CD1c-positive myeloid dendritic cell (primary cell): ENCODE results near the gene ACAD9.
"Not testable (repeated sequence)": the region's sequence is repeated elsewhere in the genome, so short reads cannot be mapped to it uniquely, and the experiment has no call there.

Experiments
- DNase-seq: peaks from one replicate; pipeline ENCODE4 v3.0.0-alpha.2; 2016; ENCODE audit errors: extremely low spot score

The ACAD9 gene

DNA sequence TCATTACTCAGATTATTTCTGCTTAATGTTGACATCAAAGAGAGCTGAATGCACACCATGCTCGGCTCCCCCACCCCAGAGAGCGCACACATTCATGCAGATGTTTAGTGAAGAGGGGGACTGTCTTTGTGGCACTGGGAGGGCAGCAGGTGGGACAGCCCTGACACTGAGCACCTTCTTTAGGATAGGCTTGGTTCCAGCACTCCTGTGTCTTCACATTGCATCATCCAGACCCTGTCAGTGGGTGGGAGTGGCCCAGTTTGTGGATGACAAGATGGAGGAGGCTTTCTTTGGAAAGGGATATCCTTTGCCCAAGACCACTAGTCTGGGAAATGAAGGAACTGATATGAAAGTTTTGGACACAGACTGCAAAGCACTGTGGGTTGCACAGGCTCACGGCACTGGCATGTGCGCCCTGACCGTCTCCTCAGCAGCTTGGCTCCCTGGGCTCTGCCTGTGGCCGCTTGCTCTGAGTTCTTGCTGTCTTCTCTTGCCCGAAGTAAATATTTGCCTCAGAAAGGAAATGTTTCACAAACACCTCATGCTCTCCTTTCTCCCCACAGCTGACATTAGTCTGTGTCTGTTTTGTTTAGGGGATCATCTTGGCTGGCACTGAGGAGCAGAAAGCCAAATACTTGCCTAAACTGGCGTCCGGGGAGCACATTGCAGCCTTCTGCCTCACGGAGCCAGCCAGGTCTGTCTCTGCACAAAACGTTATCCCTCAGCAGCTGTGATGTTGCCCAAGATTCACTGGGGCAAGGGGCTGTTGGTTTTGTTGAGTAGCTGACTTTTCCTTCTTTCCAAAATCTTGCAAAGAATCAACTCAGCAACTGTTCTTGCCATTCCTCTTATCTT is 16.6 kb downstream of the ACAD9 start:
- no peak for DNase-seq

- DNase-seq: no peak
Measured at GRCh38 chr3:128902426-128902825, 23.0 kb downstream of the ACAD9 start.

DNA sequence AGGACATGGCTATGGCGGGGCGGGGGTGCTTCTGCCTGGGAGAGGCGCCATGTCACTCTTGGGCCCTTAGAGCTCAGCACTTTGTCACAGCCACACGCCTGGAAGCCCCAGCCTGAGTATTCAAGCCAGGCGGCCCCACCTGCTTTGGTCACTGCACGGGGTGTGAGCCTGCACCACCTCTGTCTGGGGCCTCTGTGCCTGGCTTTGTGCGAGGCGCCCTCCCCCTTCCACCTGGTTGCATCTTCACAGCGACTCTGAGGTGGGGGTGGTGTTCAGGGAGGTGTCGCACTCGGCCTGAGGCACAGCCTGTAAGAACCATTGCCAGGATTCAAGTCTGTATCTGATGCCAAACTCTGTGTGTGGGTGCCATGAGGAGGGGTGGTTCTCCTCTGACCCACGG is 24.1 kb downstream of the ACAD9 start:
- no peak for DNase-seq

DNA sequence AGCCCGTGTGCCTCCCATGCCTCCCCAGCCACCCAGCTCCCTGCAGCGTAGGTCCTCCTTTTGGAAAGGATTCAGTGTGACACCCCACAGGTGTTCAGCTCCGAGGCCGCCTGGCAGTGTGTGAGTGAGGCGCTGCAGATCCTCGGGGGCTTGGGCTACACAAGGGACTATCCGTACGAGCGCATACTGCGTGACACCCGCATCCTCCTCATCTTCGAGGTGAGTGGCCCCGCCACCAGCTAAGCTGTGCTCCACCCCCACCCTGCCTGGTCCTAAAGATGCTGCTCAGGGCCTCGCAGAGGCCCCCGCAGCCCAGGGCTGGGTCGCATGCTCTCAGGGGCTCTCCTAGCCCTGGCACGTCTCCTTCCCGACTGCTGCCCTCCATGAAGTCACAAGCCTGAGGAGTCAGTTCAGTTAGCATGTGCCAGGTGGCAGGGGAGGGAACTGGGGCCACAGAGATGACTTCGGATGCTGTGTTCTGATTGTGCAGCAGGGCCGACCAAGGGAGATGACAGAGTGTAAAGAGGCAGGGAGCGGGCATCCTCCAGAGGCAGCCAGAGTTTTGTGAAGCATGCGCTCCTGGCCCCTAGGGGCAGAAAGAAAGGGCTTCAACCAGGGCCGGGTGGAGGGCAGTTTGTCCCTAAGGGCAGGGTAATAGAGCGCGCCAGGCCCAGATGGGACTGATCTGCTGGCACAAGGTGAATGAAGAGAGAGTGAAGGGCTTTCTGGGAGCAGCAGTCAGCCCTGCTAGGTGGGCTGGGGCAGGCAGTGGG is 26.8 kb downstream of the ACAD9 start:
- DNase-seq: no peak

- no peak for DNase-seq
Measured at GRCh38 chr3:128906804-128907525, 27.5 kb downstream of the ACAD9 start.

GRCh38 chr3:128907706-128908445 is 28.5 kb downstream of the ACAD9 start:
- no peak for DNase-seq

- no peak for DNase-seq
Measured at GRCh38 chr3:128908951-128909350, 29.5 kb downstream of the ACAD9 start.

DNA sequence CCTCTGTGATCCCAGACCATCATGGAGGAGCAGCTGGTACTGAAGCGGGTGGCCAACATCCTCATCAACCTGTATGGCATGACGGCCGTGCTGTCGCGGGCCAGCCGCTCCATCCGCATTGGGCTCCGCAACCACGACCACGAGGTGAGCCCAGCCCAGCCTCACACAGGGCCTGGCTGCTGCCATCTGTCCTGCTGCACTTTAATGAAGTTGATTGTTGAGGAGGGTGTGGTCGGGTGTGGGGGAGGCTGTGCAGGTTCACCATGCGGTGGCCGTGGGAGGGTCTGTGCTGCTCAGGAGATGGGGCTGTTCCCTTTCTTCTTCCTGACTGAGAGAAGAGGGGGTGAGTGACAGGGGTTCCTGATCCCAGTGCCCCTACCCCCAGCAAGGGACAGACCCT is 30.6 kb downstream of the ACAD9 start:
- no peak for DNase-seq

DNA sequence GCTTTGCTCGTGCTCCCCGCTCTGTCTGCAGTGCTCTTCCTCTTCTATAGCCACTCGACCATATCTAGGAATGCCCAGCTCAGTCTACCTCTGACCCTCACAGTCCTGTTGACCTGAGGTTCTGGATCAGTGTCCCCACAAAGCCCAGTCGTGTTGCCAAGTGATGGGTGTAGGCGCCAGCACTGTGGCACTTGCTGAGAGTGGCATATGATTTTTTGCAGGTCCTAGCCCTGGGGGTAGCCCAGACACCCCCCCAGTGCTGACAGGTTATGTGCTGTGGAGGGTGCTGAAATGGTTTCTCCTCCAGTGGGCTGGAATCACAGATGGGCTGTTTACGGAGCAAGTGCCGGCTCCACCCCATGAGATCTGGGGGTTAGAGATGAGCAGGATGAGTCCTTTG is 32.5 kb downstream of the ACAD9 start:
- DNase-seq: no peak

DNA sequence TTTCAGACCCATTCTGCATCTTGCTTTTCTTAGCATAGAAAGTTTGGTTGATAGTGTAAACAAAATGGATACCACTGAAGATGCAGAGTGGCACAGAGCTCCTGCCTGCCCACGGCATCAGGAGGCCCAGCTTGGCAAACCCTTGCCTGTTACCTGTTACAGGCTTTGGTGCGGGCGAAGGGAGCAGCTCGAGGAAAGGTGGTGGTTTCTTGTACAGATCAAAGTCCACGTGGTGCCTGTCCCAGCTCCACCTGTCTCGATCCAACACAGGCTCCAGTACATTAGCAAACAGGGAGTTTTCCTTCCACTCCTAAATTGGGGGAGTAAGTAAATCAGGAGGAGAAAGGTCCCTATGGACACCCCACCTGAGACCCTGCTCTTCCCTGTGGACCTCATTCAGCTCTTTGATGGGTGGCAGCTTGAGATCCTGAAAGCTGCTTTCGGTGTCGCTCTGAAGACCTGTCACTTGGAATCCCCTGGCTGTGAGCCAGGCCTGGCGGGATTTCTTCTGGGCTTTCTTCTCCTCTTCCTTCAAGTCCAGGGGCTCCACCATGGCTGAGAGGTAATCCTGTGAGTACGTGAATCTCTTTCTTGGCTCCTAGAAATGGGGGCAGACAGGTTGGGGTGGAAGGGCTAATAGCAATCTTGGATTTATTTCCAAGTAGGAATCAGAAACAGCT is 35.7 kb downstream of the ACAD9 start:
- DNase-seq: no peak

GRCh38 chr3:128917291-128917690 is 37.9 kb downstream of the ACAD9 start:
- no peak for DNase-seq

- DNase-seq: no peak
Measured at GRCh38 chr3:128919988-128920387, 40.6 kb downstream of the ACAD9 start.

DNA sequence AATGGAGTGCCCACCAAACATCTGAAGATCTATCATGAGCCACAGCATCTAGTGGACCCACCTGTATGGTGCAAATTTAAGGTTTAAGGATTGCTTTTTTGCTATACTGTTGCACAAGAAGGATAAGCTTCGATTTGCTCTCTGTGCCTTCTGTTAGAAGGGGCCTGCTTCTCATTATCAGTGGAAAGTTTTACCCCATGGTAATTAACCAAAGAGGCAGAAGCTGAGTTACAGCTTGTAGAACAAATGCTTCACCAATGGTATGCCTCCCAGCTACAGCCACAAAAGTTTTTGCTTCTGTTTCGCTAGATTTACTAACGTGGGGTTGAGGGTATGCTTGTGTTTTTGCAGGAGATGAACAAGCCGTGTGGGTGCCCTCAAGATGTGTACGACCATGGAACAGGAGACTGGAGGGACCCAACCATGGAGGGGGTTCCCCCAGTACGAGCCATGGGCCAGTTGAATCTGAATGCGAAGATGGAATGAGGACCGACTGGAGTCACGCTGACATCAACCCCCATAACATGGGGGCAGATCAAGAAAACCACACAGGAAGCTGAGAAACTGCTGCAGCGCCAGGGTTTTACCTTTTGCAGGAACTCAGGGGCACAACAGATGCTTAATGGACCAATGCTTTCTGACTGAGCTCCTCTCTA is 43.5 kb downstream of the ACAD9 start:
- DNase-seq: no peak

- no peak for DNase-seq
Measured at GRCh38 chr3:128923576-128923975, 44.2 kb downstream of the ACAD9 start.

DNA sequence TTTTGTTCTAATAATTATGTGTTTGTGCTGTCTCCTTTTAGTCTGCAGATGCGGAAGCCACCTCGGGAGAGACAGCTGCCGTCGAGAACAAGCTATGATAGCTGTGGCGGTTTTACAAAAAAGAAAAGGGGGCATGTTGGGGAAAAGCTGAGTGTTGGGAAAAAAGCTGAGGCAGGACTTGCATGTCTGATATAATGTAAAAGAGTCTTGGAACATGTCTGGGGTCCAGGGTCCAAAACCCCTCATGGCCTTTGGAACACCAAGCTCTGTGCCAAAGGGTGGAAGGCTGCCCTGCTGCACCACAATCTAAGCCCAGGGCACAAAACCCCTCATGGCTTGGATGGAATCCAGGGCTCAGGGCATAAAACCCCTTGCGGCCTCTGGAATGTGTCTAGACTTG is 44.6 kb downstream of the ACAD9 start:
- not testable (repeated sequence) for DNase-seq

DNA sequence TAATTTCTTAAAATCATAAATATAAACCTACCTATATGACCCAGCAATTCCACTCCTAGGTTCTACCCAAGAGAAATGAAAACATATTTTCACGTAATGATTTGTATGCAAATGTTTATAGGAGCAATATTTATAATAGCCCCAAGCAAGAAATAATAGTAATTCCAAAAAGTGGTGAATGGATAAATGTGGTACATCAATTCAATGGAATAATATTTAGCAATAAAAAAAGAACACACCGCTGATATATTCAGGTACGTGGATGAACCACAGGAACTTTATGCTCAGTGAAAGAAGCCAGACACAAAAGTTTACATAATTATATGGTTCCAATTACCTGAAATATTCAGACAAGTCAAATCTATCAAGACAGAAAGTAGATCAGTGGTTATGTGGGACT is 49.9 kb downstream of the ACAD9 start:
- DNase-seq: no peak

- DNase-seq: no peak
Measured at GRCh38 chr3:128931046-128931445, 51.6 kb downstream of the ACAD9 start.

DNA sequence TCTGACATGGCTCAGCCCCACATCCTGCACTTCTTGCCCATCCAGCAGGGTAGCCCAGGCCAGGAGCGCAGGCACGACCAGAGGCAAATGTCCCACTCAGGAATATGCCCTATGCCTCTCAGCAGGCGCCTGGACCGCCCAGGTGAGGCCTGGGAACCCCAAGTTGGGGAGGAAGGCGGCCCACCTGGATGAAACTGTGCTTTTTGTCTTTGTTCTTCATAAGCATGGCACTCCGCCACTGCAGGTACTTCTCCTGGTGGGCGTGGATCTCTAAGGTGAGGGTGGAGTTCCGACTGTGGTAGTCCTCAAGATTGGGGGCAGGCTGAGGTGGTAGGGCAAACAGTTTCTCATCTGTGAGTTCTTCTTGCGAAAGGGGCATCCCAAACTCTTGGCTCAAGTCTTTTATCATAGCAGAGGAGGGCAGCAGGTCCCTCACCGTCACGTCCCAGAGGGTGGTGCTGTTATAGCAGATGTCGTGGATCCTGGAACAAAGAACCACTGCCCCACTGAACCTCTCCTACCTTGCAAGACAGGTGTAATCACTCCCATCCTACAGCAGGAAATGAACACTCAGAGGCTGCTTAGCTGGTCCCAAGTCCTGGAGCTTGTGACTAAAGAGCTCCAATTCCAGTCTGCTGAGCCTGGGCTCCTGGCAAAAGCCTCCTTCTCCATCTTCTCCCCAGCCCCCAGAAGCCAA is 53.2 kb downstream of the ACAD9 start:
- DNase-seq: no peak

- DNase-seq: no peak
Measured at GRCh38 chr3:128933213-128933921, 53.9 kb downstream of the ACAD9 start.

DNA sequence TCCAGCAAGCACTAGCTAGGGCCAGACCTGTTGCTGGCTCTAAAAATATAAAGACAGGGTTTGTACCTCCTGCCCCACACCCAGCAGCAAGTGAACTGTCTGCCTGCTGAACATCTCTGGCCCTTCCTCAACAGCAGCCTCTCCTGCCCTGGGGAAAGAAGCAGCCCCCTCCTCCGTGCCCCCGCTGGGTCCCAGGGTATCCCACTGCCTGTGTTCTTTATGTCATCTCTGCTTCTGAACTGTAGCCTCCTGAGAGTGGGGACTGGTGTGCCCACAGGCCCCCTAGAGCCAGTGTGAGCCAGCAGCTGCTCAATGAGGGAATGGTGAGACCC is 54.5 kb downstream of the ACAD9 start:
- DNase-seq: no peak
